Activated CD8-positive, alpha-beta memory T cell treated with anti-CD3 and anti-CD28 coated beads, Interleukin-2, amount 50 U/mL, for 48 hours (primary cell): Measurements from ENCODE around the gene TAOK3.

Source experiments
- DNase-seq: peaks from one replicate; pipeline ENCODE4 v3.0.0-alpha.2; 2020

TAOK3 gene

DNA sequence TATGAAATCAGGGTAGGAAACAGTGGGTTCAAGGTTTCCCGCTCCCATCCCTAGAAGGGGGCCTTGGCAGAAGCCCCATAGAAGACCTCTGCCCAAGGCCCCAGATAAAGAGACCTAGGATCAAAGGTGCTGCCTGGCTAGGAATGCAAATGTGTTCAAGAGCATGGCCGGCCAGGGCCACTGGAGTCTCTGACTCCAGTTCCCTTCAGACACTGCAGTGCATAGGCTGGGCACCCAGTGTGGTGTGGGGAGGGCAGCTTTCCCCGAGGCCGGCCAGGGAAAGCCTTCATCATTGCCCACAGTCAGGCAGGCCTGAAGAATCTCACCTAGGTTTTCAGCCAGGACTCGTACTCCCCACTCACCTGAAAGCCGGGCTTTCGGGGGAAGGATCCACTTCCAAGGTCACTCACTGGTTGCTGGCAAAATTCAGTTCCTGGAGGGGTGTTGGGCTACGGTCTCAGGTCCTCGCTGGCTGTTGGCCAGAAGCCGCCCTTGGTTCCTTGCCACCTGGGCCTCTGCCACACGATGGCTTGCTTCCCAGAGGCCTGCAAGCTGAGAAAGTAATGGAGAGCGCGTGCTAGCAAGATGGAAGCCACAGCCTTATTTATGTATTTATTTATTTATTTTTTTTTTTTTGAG is 246.5 kb downstream of the TAOK3 start:
- DNase-seq = no peak

DNA sequence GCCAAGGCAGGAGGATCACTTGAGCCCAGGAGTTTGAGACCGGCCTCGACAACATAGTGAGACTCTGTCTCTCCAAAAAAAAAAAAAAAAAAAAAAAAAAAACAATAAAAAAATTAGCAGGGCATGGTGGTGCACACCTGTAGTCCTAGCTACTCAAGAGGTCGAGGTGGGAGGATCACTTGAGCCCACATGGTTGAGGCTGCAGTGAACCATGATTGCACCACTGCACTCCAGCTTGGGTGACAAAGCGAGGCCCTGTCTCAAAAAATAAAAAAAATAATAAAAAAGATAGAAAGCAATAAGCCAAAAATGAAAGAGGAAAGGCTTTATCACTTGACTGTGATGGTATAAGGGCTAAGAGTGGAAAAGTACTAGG is 247.0 kb downstream of the TAOK3 start:
- no peak for DNase-seq

DNA sequence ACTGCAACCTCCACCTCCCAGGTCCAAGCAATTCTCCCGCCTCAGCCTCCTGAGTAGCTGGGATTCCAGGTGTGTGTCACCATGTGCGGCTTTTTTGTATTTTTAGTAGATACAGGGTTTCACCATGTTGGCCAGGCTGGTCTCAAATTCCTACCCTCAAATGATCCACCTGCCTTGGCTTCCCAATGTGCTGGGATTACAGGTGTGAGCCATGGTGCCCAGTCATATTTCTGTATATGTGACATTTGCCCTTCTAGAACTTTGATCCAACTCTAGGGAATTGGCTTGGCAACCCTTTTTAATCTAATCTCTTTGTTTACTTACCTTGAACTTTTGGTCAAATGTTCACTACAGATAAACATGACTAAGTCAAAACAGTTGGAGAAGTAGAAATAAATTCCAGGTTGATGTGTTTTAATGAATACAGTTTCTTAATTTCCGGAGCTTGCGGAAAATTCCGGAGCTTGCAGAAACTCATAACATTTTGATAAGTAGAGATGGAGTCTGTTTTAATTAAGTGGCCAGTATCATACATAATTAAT is 248.3 kb downstream of the TAOK3 start:
- DNase-seq = no peak

DNA sequence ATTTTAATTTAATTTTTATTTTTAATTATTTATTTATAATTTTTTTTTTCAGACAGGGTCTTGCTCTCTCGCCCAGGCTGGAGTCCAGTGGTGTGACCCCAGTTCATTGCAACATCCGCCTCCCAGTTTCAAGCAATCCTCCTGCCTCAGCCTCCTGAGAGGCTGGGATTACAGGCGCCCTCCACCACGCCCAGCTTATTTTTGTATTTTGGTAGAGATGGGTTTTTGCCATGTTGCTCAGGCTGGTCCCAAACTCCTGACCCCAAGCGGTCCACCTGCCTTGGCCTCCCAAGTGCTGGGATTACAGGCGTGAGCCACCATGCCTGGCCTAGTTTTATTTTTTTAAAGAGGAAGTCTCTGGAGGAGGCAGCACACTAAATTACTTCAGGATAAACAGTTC is 250.4 kb downstream of the TAOK3 start:
- no peak for DNase-seq

DNA sequence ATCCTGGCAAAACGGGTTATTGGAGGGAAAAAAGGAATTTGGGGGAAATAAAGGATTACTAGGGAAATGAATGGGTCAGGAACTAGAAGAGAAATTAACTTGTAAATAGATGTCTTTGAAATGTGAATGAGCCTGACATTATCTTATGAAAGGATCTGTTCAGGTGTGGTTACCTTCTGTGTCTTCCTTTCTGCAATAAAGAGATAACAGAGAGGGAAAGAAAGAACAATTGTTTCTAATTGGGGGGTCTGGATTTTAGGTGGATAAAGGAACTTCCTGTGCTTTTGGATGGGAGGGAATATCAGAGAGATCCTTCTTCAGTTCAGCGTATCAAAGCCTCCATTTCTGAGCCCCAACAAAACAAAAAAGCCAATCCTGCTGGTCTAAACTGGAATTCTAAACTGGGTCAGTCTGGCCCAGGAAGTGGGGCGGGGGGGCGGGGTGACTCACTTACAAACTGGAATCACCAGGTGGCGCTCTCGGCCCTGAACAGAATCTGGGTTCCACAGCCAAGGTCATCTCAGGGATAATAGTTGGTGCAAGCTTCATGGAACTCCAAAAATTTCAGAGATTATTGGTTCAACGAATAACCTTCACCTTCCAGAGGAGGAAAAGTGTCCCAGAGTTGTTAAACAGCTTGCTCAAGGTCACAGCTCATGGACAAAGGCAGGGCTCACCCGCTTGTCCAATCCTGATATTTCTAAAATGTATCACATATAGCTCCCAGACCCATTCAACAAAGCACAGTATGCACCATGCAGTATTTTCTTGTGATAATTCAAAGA is 251.9 kb downstream of the TAOK3 start:
- DNase-seq = peak; percentile 79

DNA sequence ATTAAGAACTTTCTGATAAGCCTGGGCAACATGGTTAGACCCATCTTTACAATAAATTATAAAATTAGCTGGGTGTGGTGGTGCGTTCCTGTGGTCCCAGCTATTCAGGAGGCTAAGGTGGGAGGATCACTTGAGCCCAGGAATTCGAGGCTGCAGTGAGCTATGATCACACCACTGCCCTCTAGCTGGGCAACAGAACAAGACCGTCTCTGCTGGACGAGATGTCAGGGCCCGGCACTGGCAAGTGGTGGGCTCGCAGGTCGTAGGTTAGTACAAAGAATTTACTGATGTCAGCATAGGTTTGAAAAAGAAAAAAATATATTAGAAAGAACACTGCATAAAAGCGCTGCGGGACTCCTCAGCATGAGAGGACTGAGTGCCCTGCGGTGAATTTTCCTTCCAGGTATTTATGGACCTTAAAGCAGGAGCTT is 253.2 kb downstream of the TAOK3 start:
- DNase-seq = no peak

DNA sequence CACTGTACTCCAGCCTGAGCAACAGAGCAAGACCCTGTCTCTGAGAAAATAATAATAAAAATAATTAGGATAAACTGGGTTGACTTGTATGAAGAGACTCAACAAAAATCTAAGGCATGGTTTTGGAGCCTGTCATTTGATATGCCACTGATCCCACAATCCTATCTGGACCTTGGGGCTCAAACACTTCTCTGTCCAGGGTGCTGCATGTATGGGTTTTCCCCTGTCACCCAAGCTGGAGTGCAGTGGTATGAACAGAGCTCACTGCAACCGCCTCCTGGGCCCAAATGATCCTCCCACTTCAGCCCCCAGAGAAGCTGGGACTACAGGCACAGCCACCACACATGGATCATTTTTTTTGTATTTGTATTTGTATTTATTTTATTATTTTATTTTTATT is 263.6 kb downstream of the TAOK3 start:
- no peak for DNase-seq

DNA sequence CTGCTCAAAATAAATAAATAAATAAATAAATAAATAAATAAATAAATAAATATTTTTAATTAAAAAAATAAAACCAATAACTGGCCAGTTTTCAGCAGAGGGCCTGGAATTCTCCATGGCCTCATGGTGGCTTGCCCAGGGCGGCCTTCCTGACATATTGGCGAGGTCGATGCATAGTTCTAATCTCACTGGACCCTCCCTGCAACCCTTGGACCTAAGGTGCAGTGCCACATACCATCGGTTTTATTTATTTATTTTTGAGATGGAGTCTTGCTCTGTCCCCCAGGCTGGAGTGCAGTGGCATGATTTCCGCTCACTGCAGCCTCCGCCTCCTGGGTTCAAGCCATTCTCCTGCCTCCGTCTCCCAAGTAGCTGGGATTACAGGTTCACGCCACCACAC is 265.0 kb downstream of the TAOK3 start:
- no peak for DNase-seq

DNA sequence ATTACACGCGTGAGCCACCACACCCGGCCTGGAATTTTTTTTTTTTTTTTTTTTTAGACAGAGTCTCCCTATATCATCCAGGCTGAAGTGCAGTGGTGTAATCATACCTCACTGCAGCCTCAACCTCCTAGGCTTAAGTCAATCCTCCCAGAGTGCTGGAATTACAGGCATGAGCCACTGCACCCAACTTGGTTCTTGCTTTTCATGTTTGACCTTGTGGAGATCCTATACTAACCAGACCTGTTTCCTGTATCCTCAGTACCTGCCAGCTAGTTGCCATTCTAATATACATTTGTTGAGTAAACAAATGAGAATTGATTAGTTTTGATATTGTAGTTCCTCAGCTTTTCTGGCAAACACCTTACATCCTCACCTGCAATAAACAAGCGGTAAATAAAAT is 265.7 kb downstream of the TAOK3 start:
- no peak for DNase-seq

DNA sequence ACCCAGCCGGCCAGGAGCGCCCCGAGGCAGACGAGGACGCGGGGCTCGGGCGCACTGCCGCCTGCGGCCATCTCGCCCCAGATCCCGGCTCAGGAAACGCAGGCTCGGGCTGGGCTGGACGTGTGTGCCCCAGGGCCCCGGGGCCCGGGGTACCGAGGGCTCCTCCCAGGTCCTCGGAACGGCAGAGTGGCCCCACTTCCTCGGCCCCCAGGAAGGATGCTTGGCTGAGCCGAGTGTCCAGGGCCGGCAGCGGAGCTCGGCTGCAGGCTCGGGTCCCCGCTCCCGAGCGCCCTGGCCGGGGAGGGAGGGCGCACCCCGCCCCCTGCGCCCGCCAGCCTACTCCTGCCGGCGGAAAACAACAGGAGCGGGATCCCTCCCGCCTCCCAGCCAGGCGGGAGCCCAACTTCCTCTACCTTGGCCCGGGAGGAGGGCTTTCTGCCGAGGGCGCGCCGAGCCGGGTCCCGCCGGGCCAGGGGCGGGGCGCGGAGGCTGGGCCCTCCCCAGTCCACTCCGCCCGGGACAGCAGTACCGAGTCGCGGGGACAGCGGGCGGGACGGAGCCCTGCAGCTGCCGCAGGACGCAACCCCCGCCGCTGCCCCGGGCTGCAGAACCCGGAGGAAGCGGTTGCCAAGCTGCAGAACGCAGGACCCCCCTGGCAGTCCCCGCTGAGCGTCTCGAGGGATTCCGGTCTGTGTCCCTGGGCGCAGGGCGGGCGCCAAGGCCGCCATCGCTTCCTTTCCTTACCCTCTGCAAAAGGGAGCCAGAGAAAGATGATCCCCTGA is 268.9 kb downstream of the TAOK3 start, which contains the start of gene VSIG10:
Gene VSIG10, minus strand, starts transcription at position 411 of the 782 bp plus-strand sequence. Its CDS starts 340 bp downstream, at position 71.
- DNase-seq = peak; percentile 63

DNA sequence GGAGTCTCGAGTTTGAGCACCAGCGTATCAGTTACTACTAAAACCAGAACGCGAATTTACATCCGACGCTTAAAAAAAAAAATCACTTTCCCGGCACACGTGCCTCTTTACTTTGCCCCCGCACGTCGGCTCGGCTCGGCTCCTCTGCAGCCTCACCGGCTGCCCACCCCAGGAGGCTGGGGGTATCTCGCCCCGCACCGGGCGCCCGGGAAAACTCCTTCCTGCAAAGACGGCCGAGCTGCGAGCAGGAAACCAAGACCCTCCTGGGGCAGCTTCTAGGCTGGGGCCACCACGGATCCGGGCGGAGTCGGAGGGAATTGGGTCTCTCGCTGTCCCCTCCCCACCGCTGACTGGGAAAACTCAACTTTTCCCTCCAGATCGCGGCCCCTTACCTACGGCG is 269.5 kb downstream of the TAOK3 start:
- DNase-seq = peak; percentile 63

DNA sequence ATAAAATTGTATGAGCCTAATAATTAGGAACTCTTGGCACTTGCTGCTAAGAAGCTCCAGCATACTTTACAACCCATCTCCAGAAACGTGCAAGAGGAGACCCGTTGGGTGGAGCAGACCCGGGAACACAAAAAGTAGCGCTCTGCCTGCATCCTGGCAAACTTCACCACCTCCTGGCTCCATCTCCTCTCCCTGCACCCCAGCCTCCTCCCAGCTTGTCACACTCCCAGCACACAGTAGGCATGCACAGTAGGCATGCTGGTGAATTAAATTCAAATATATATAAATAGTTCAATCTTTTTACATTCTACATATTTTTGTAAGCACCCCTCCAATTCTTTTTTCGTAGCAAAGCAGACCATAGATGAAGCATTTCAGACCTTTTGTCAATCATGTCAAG is 270.1 kb downstream of the TAOK3 start:
- no peak for DNase-seq

DNA sequence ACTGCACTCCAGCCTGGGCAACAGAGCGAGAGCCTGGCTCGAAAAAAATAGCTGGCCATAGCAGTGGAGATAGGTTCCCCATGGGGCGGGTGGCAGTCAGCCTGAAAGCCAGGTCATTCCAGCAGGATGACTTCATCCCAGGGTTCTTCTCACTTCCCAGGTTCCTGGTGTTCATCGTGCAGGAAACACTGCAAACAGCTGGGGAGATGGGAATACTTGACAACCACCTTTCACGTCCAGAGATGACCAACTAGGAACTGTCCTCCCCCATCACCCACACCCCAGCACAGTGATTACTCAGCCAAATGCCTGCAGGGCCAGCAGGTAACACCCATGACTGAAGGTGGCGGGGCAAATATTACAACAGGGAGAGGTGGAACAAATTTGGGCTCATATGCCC is 270.6 kb downstream of the TAOK3 start:
- DNase-seq = no peak

DNA sequence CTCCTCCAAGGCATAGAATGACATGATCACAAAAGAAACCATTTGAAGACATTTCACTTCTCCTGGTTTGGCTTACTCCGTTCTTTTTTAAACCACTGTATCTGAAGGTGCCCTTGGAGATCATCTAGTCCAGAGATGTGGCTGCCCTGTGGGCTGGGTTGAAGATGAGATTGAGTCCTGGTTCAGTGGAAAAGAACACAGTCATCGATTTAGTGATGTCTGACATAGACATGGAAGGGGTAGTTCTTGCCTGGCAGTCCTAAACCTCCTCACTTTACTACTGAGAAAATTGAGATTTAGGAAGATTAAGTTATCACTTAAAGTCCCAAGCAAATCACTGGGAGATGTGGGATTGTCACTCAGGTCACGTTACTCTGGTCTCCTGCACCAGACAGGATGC is 271.7 kb downstream of the TAOK3 start:
- no peak for DNase-seq
